HG03575 (cell line): ENCODE data around the gene WDPCP.
"Not testable (repeated sequence)": the region's sequence is repeated elsewhere in the genome, so short reads cannot be mapped to it uniquely, and the experiment has no call there.

ENCODE experiments used
- ATAC-seq: cut with Tn5 transposase; IDR thresholded peaks from one replicate; pipeline ENCODE4 v1.9.1; 2021; ENCODE audit not compliant: unreplicated experiment, insufficient number of reproducible peaks, low FRiP score; ENCODE audit errors: extremely low read depth

WDPCP gene

GRCh38 chr2:63422556-63422955 is 165.7 kb downstream of the WDPCP start:
- no peak for ATAC-seq

- ATAC-seq, result no peak
These were observed 179.7 kb downstream of the WDPCP start for GRCh38 chr2:63408530-63408929.

GRCh38 chr2:63406641-63407040 is 181.6 kb downstream of the WDPCP start:
- no peak for ATAC-seq

- ATAC-seq, result no peak
These were observed 184.5 kb downstream of the WDPCP start for GRCh38 chr2:63403820-63404219.

GRCh38 chr2:63402889-63403288 is 185.4 kb downstream of the WDPCP start:
- not testable (repeated sequence) for ATAC-seq

- no peak for ATAC-seq
These were observed 189.1 kb downstream of the WDPCP start for GRCh38 chr2:63399156-63399555.

- ATAC-seq, result no peak
These were observed 208.8 kb downstream of the WDPCP start for GRCh38 chr2:63379451-63379850.

- ATAC-seq, result no peak
These were observed 209.7 kb downstream of the WDPCP start for GRCh38 chr2:63378589-63378988.

GRCh38 chr2:63374341-63374740 is 213.9 kb downstream of the WDPCP start:
- no peak for ATAC-seq

GRCh38 chr2:63372549-63372948 is 215.7 kb downstream of the WDPCP start:
- ATAC-seq, result no peak

GRCh38 chr2:63369146-63369545 is 219.1 kb downstream of the WDPCP start:
- no peak for ATAC-seq

GRCh38 chr2:63364866-63365265 is 223.4 kb downstream of the WDPCP start:
- ATAC-seq, result no peak

GRCh38 chr2:63357722-63358121 is 230.6 kb downstream of the WDPCP start:
- not testable (repeated sequence) for ATAC-seq

GRCh38 chr2:63347361-63347760 is 240.9 kb downstream of the WDPCP start:
- no peak for ATAC-seq

GRCh38 chr2:63346411-63346810 is 241.9 kb downstream of the WDPCP start:
- no peak for ATAC-seq

GRCh38 chr2:63345285-63345633 is 243.0 kb downstream of the WDPCP start:
- no peak for ATAC-seq

- no peak for ATAC-seq
These were observed 243.5 kb downstream of the WDPCP start for GRCh38 chr2:63344575-63345284.

- ATAC-seq, result no peak
These were observed 244.7 kb downstream of the WDPCP start for GRCh38 chr2:63343397-63344109.

- no peak for ATAC-seq
These were observed 247.8 kb downstream of the WDPCP start for GRCh38 chr2:63340443-63340842.

- ATAC-seq, result no peak
These were observed 253.4 kb downstream of the WDPCP start for GRCh38 chr2:63334910-63335309.

- ATAC-seq, result no peak
These were observed 261.8 kb downstream of the WDPCP start for GRCh38 chr2:63326473-63326872.
